ENCODE results near the gene SAMM50.

DNA sequence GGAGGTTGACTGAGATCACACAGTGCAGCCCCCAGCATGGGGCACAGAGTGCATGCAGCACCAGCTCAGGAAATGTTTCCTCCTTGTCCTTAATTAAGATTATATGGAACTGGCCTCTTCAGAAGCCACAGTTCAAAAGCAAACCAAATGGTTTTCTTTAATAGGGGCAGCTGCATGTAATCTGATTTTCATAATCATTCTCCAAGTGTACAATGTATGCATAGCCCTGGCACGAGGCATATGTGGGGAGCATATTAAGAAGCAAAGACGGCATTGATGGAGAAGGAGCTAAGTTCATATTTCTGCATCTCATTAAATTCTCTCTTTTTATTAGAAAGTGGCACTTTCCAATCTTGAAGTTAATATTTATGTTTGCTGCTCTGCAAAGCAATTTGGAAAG, 59.0 kb downstream of the SAMM50 start:
- TF ChIP-seq, protein P1, sequence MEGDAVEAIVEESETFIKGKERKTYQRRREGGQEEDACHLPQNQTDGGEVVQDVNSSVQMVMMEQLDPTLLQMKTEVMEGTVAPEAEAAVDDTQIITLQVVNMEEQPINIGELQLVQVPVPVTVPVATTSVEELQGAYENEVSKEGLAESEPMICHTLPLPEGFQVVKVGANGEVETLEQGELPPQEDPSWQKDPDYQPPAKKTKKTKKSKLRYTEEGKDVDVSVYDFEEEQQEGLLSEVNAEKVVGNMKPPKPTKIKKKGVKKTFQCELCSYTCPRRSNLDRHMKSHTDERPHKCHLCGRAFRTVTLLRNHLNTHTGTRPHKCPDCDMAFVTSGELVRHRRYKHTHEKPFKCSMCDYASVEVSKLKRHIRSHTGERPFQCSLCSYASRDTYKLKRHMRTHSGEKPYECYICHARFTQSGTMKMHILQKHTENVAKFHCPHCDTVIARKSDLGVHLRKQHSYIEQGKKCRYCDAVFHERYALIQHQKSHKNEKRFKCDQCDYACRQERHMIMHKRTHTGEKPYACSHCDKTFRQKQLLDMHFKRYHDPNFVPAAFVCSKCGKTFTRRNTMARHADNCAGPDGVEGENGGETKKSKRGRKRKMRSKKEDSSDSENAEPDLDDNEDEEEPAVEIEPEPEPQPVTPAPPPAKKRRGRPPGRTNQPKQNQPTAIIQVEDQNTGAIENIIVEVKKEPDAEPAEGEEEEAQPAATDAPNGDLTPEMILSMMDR (IDR thresholded peaks at IDR 0.05; ENCODE audit: low read depth, low read length, poor library complexity, severe bottlenecking): no peak
- TF ChIP-seq EZH2phosphoT487 (IDR thresholded peaks at IDR 0.05; ENCODE audit: borderline replicate concordance, low read length): no peak
